ENCODE data around the gene INTU. TPM values are rescaled to one million over a fixed set of nuclear protein-coding genes. Genes with fewer than 3 reads are reported as not detected.

The INTU gene
- total RNA-seq, 1 donor: 13.0 TPM

GRCh38 chr4:127623797-127624083 is 9.0 kb upstream of the INTU start:
- peak overlapping the region; percentile 67 for H3K4me3 ChIP-seq (ENCODE audit: low read depth, low read length)
- no peak for TF ChIP-seq CTCF (IDR thresholded peaks at IDR 0.05; ENCODE audit: insufficient read depth, low read depth, low read length)
- peak; percentile 22 for DNase-seq (ENCODE audit: low read depth)

DNA sequence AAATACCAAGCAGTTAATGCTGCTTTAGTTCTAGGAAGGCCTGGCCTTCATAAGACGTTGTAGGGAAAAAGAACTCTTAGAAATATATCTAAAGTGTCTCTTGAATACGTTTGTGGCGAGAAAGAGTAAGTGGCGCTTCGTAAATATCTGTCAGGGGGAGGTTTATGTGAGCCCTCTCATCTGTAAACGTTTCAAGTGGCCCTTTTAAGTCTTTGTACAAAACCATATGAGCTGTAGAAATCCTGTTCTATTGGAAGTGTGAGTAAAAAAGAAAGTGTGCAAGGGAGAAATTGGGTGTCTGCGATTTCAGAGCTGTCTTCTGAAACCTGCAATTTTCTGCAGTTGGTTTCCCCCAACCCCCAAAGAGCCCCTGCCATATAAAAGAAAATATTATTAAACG is 8.6 kb upstream of the INTU start:
- H3K4me3 ChIP-seq (ENCODE audit: low read depth, low read length): no peak overlapping the region
- DNase-seq (ENCODE audit: low read depth): no peak
- no peak for TF ChIP-seq CTCF (IDR thresholded peaks at IDR 0.05; ENCODE audit: insufficient read depth, low read depth, low read length)

DNA sequence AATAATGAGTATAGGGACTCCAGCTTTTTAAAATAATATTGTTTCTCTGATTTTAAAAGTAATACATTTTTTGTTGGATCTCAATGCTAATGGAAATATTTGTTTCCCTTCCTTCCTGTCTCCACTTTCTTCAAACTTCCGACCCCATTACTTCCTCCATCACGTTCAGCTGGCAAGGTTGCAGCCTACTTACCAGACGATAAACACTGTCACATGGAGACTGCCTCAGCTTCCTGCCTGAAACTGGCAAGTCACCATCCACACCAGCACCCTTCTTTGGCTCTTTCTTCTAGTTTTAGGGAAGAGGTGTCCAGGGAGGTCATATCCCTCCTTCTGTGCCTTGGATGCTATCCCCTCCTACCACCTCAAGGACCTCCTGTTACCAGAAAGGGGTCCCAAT is 3.4 kb upstream of the INTU start:
- H3K4me3 ChIP-seq (ENCODE audit: low read depth, low read length): no peak overlapping the region
- no peak for TF ChIP-seq CTCF (IDR thresholded peaks at IDR 0.05; ENCODE audit: insufficient read depth, low read depth, low read length)
- no peak for DNase-seq (ENCODE audit: low read depth)

GRCh38 chr4:127630152-127630551 is 2.6 kb upstream of the INTU start:
- DNase-seq (ENCODE audit: low read depth): no peak
- H3K4me3 ChIP-seq (ENCODE audit: low read depth, low read length): no peak overlapping the region
- no peak for TF ChIP-seq CTCF (IDR thresholded peaks at IDR 0.05; ENCODE audit: insufficient read depth, low read depth, low read length)

GRCh38 chr4:127631420-127631819 is 1.3 kb upstream of the INTU start:
- H3K4me3 ChIP-seq (ENCODE audit: low read depth, low read length): no peak overlapping the region
- no peak for DNase-seq (ENCODE audit: low read depth)
- no peak for TF ChIP-seq CTCF (IDR thresholded peaks at IDR 0.05; ENCODE audit: insufficient read depth, low read depth, low read length)

GRCh38 chr4:127634181-127634580 is 1.4 kb downstream of the INTU start:
- H3K4me3 ChIP-seq (ENCODE audit: low read depth, low read length): no peak overlapping the region
- TF ChIP-seq CTCF (IDR thresholded peaks at IDR 0.05; ENCODE audit: insufficient read depth, low read depth, low read length): no peak
- peak; percentile 53 for DNase-seq (ENCODE audit: low read depth)

DNA sequence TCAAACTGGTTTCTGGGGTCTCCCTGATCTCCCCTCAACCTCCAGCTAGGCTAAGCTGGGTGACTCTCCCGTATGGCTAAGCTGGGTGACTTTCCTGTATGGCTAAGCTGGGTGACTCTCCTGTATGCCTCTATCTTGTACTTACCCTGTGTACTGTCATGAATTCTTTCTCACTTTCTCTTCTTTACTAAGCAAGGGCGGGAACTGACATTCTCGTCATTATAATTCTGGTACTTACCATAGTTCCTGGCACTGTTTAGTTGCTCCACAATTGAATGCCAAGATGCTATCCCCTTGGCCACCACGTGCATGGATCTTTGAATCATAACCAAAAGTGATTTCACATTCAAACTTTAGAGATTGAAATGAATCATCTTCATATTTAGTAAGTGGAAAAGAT is 8.8 kb downstream of the INTU start:
- no peak for DNase-seq (ENCODE audit: low read depth)
- no peak for TF ChIP-seq CTCF (IDR thresholded peaks at IDR 0.05; ENCODE audit: insufficient read depth, low read depth, low read length)
- no peak overlapping the region for H3K4me3 ChIP-seq (ENCODE audit: low read depth, low read length)
